OCI-LY1 (cell line): Measurements from ENCODE around the gene BACH2.

ENCODE experiments used
- H2AFZ ChIP-seq: fragments of 200-600 bp; sonication (generic), shearing (Covaris generic); 2 replicates; pipeline ENCODE4 v1.6.0; 2014; ENCODE audit warnings: antibody characterized with exemption, mild to moderate bottlenecking, low read length
- H3F3A ChIP-seq: fragments of 200-600 bp; sonication (generic), shearing (Covaris generic); 2 replicates; pipeline ENCODE4 v1.6.0; 2014; ENCODE audit warnings: mild to moderate bottlenecking, antibody characterized with exemption, low read length, moderate library complexity; ENCODE audit not compliant: insufficient read depth
- H3K27ac ChIP-seq: fragments of 200-600 bp; sonication (generic); 2 replicates; pipeline ENCODE4 v1.5.1; 2014; ENCODE audit warnings: low read length, mixed run types, mild to moderate bottlenecking, low read depth; ENCODE audit not compliant: poor library complexity, severe bottlenecking
- H3K27me3 ChIP-seq: fragments of 200-600 bp; sonication (generic); 2 replicates; pipeline ENCODE4 v1.6.0; 2014; ENCODE audit warnings: antibody characterized with exemption, mild to moderate bottlenecking, low read length, moderate library complexity; ENCODE audit not compliant: insufficient read depth
- H3K36me3 ChIP-seq: fragments of 200-600 bp; sonication (generic); 2 replicates; pipeline ENCODE4 v1.6.1; 2014; ENCODE audit warnings: mild to moderate bottlenecking, antibody characterized with exemption, low read length, moderate library complexity, mixed read lengths; ENCODE audit not compliant: insufficient read depth
- H3K4me1 ChIP-seq: fragments of 200-600 bp; sonication (generic); 2 replicates; pipeline ENCODE4 v1.5.1; 2014; ENCODE audit warnings: mild to moderate bottlenecking, low read length, moderate library complexity; ENCODE audit not compliant: insufficient read depth, severe bottlenecking
- H3K4me2 ChIP-seq: fragments of 200-600 bp; sonication (generic), shearing (Covaris generic); 2 replicates; pipeline ENCODE4 v1.6.1; 2014; ENCODE audit warnings: low read length
- H3K4me3 ChIP-seq: fragments of 200-600 bp; sonication (generic); 2 replicates; pipeline ENCODE4 v1.5.1; 2014; ENCODE audit warnings: low read length, low read depth, mild to moderate bottlenecking, mixed read lengths; ENCODE audit not compliant: poor library complexity, severe bottlenecking
- H3K79me2 ChIP-seq: fragments of 200-600 bp; shearing (Covaris generic); 2 replicates; pipeline ENCODE4 v1.6.1; 2016; ENCODE audit warnings: mixed run types, low read length, mixed read lengths; ENCODE audit not compliant: insufficient read depth
- H3K9ac ChIP-seq: fragments of 200-600 bp; sonication (generic), shearing (Covaris generic); 2 replicates; pipeline ENCODE4 v1.6.1; 2014; ENCODE audit warnings: mild to moderate bottlenecking, low read length, mixed read lengths
- H3K9me2 ChIP-seq: fragments of 200-600 bp; sonication (generic), shearing (Covaris generic); 2 replicates; pipeline ENCODE4 v1.6.1; 2014; ENCODE audit warnings: low read depth, mild to moderate bottlenecking, low read length, mixed read lengths
- H3K9me3 ChIP-seq: fragments of 200-600 bp; shearing (Covaris generic); 2 replicates; pipeline ENCODE4 v1.6.1; 2014; ENCODE audit warnings: low read length, mixed read lengths
- H4K20me1 ChIP-seq: fragments of 200-600 bp; sonication (generic), shearing (Covaris generic); 2 replicates; pipeline ENCODE4 v1.6.0; 2016; ENCODE audit warnings: mild to moderate bottlenecking, low read length; ENCODE audit not compliant: insufficient read depth
- CTCF ChIP-seq: fragments of 200-600 bp; sonication (generic), shearing (Covaris generic); IDR thresholded peaks from 2 replicates; pipeline ENCODE4 v1.5.1; 2017; ENCODE audit warnings: mild to moderate bottlenecking, antibody characterized with exemption, low read length, moderate library complexity, mixed read lengths
- EZH2 ChIP-seq: fragments of 200-600 bp; sonication (generic), shearing (Covaris generic); IDR thresholded peaks from 2 replicates; pipeline ENCODE4 v1.8.0; 2017; ENCODE audit warnings: borderline replicate concordance, mixed run types, mild to moderate bottlenecking, antibody characterized with exemption, low read length, moderate library complexity, mixed read lengths

BACH2 gene

GRCh38 chr6:90049295-90049694 lies 247.3 kb downstream of the BACH2 start:
- no peaks in the 10 kb centered on the region for H4K20me1 ChIP-seq
- H3K36me3 ChIP-seq, result peaks cover 78% of the 10 kb centered on the region
- no peak overlapping the region for H3K4me2 ChIP-seq
- no peaks in the 10 kb centered on the region for H3F3A ChIP-seq
- H3K9me2 ChIP-seq, result no peaks in the 10 kb centered on the region
- H3K27me3 ChIP-seq, result no peaks in the 10 kb centered on the region
- H3K27ac ChIP-seq, result no peak overlapping the region
- H3K9ac ChIP-seq, result no peak overlapping the region
- H3K79me2 ChIP-seq, result peaks cover 19% of the 10 kb centered on the region
- no peak overlapping the region for H2AFZ ChIP-seq
- TF ChIP-seq CTCF, result no peak
- no peak for TF ChIP-seq EZH2
- no peaks in the 10 kb centered on the region for H3K4me1 ChIP-seq
- H3K4me3 ChIP-seq, result no peak overlapping the region
- no peaks in the 10 kb centered on the region for H3K9me3 ChIP-seq

- Histone ChIP-seq H3K4me1 (no peaks in the 10 kb centered on the region), H3K79me2 (peaks cover 16% of the 10 kb centered on the region), H3F3A (no peaks in the 10 kb centered on the region), H4K20me1 (no peaks in the 10 kb centered on the region), H3K27me3 (no peaks in the 10 kb centered on the region), H3K4me2 (no peak overlapping the region), H3K27ac (no peak overlapping the region), H2AFZ (no peak overlapping the region), H3K9me3 (no peaks in the 10 kb centered on the region), H3K36me3 (peaks cover 78% of the 10 kb centered on the region), H3K9me2 (no peaks in the 10 kb centered on the region), H3K4me3 (no peak overlapping the region), H3K9ac (no peak overlapping the region)
- TF ChIP-seq EZH2 (no peak), CTCF (no peak)
These were observed 248.3 kb downstream of the BACH2 start for GRCh38 chr6:90048206-90048967.

- Histone ChIP-seq H3F3A (peaks cover 4% of the 10 kb centered on the region), H3K36me3 (peaks cover 90% of the 10 kb centered on the region), H4K20me1 (no peaks in the 10 kb centered on the region), H3K79me2 (peaks cover 4% of the 10 kb centered on the region; the same call in 1 of the 2 replicates), H3K9ac (no peak overlapping the region), H2AFZ (no peak overlapping the region), H3K4me2 (no peak overlapping the region), H3K27me3 (no peaks in the 10 kb centered on the region), H3K27ac (no peak overlapping the region), H3K9me2 (no peaks in the 10 kb centered on the region), H3K9me3 (no peaks in the 10 kb centered on the region), H3K4me1 (no peaks in the 10 kb centered on the region), H3K4me3 (no peak overlapping the region)
- TF ChIP-seq CTCF, result no peak
- TF ChIP-seq EZH2, result no peak
These were observed 251.1 kb downstream of the BACH2 start for GRCh38 chr6:90045535-90045934.
